Calu3 (cell line): ENCODE measurements around the gene BTRC. TPM values are rescaled to one million over a fixed set of nuclear protein-coding genes. Genes with fewer than 3 reads are reported as not detected.

Experiments
- BruUV-seq: library from RNA; stranded (reverse); fragments of 400-500 nt; replicated peaks from 2 replicates; lab custom pipeline; 2021; lab: Mats Ljungman, UMichigan
- CTCF ChIA-PET: fragments of 300-600 bp; sonication (Branson Sonifier 250); formaldehyde crosslinking; loops from one replicate; lab custom pipeline; 2022; ENCODE audit warnings: antibody characterized with exemption; lab: Charles Lee
- DNase-seq: peaks from one replicate; pipeline ENCODE4 v3.0.0; 2022
- H3K27ac Mint-ChIP-seq: one replicate; pipeline ENCODE4 v1.8.0; 2022; ENCODE audit warnings: mixed read lengths; ENCODE audit not compliant: unreplicated experiment
- H3K27me3 Mint-ChIP-seq: one replicate; pipeline ENCODE4 v1.8.0; 2022; ENCODE audit warnings: mixed read lengths; ENCODE audit not compliant: unreplicated experiment
- H3K36me3 Mint-ChIP-seq: one replicate; pipeline ENCODE4 v1.8.0; 2022; ENCODE audit warnings: mild to moderate bottlenecking, moderate library complexity, mixed read lengths; ENCODE audit not compliant: insufficient read depth, unreplicated experiment
- H3K4me1 Mint-ChIP-seq: one replicate; pipeline ENCODE4 v1.8.0; 2022; ENCODE audit warnings: mild to moderate bottlenecking, low read depth, mixed read lengths; ENCODE audit not compliant: unreplicated experiment
- H3K4me3 Mint-ChIP-seq: one replicate; pipeline ENCODE4 v1.8.0; 2022; ENCODE audit warnings: mild to moderate bottlenecking, low read depth, moderate library complexity, mixed read lengths; ENCODE audit not compliant: unreplicated experiment
- H3K9me3 Mint-ChIP-seq: one replicate; pipeline ENCODE4 v1.8.0; 2022; ENCODE audit warnings: low read depth, mixed read lengths; ENCODE audit not compliant: unreplicated experiment
- CTCF ChIP-seq: fragments of 200-600 bp; IDR thresholded peaks from one replicate; pipeline ENCODE4 v1.8.0; 2022; ENCODE audit warnings: antibody characterized with exemption; ENCODE audit not compliant: unreplicated experiment
- intact Hi-C: fragments of 100-400 bp; cut with micrococcal nuclease; formaldehyde crosslinking; loops from one replicate; pipeline ENCODE4 v1.10.0; 2022; ENCODE audit not compliant: unreplicated experiment
- total RNA-seq: library from RNA; stranded (reverse); gene quantifications from 2 replicates; pipeline ENCODE4 v1.2.3, GENCODE V29; 2022

BTRC gene
- total RNA-seq, 1 experiment from 2014 or later, result 7.9 TPM

- Mint-ChIP-seq H3K9me3 (no peaks in the 10 kb centered on the region), H3K4me1 (peaks cover 9% of the 10 kb centered on the region), H3K4me3 (no peak overlapping the region), H3K27ac (no peak overlapping the region), H3K27me3 (no peaks in the 10 kb centered on the region), H3K36me3 (no peaks in the 10 kb centered on the region)
- no peak for DNase-seq
- intact Hi-C loops, result no loop called here
- BruUV-seq, result no TSS peak
- CTCF ChIA-PET, result interaction anchor here (0.6 kb wide), 1 partner anchor 30 kb away, joined by 4 read pairs; no protein-coding TSS in a partner anchor
- no peak for TF ChIP-seq CTCF
Observed at GRCh38 chr10:101403161-101403560, 49.2 kb downstream of the BTRC start.

GRCh38 chr10:101405001-101405400 is 51.0 kb downstream of the BTRC start:
- BruUV-seq, result no TSS peak
- TF ChIP-seq CTCF, result no peak
- DNase-seq, result no peak
- no peaks in the 10 kb centered on the region for H3K27me3 Mint-ChIP-seq
- intact Hi-C loops, result no loop called here
- H3K4me1 Mint-ChIP-seq, result peaks cover 9% of the 10 kb centered on the region
- CTCF ChIA-PET, result no interaction called here
- no peak overlapping the region for H3K4me3 Mint-ChIP-seq
- H3K9me3 Mint-ChIP-seq, result no peaks in the 10 kb centered on the region
- H3K27ac Mint-ChIP-seq, result no peak overlapping the region
- no peaks in the 10 kb centered on the region for H3K36me3 Mint-ChIP-seq

GRCh38 chr10:101411598-101411997 is 57.6 kb downstream of the BTRC start:
- no peak overlapping the region for H3K27ac Mint-ChIP-seq
- CTCF ChIA-PET, result no interaction called here
- DNase-seq, result no peak
- no peak overlapping the region for H3K4me3 Mint-ChIP-seq
- intact Hi-C loops, result no loop called here
- TF ChIP-seq CTCF, result no peak
- no TSS peak for BruUV-seq
- H3K9me3 Mint-ChIP-seq, result no peaks in the 10 kb centered on the region
- H3K4me1 Mint-ChIP-seq, result no peaks in the 10 kb centered on the region
- H3K36me3 Mint-ChIP-seq, result no peaks in the 10 kb centered on the region
- H3K27me3 Mint-ChIP-seq, result no peaks in the 10 kb centered on the region

- Mint-ChIP-seq H3K27me3 (no peaks in the 10 kb centered on the region), H3K4me1 (no peaks in the 10 kb centered on the region), H3K9me3 (no peaks in the 10 kb centered on the region), H3K36me3 (no peaks in the 10 kb centered on the region), H3K4me3 (no peak overlapping the region), H3K27ac (no peak overlapping the region)
- no TSS peak for BruUV-seq
- intact Hi-C loops, result no loop called here
- DNase-seq, result no peak
- no peak for TF ChIP-seq CTCF
- CTCF ChIA-PET, result no interaction called here
Observed at GRCh38 chr10:101414034-101414433, 60.1 kb downstream of the BTRC start.
